ENCODE data around the gene RGS4. TPM values are rescaled to one million over a fixed set of nuclear protein-coding genes. Genes with fewer than 3 reads are reported as not detected.

The RGS4 gene
- total RNA-seq, 1 donor = 538 TPM

- no peak for TF ChIP-seq CTCF (IDR thresholded peaks at IDR 0.05; ENCODE audit: insufficient read depth, low read length)
- no peak for DNase-seq (ENCODE audit: low read depth)
- no peak overlapping the region for H3K4me3 ChIP-seq (ENCODE audit: low read depth, low read length)
Measured at GRCh38 chr1:163063610-163064009, 5.6 kb upstream of the RGS4 start.

- no peak overlapping the region for H3K4me3 ChIP-seq (ENCODE audit: low read depth, low read length)
- TF ChIP-seq CTCF (IDR thresholded peaks at IDR 0.05; ENCODE audit: insufficient read depth, low read length) = no peak
- DNase-seq (ENCODE audit: low read depth) = no peak
Measured at GRCh38 chr1:163066168-163066567, 3.0 kb upstream of the RGS4 start.

GRCh38 chr1:163066686-163067085 is 2.5 kb upstream of the RGS4 start:
- TF ChIP-seq CTCF (IDR thresholded peaks at IDR 0.05; ENCODE audit: insufficient read depth, low read length) = no peak
- no peak for DNase-seq (ENCODE audit: low read depth)

GRCh38 chr1:163068716-163069115 is 445 bp upstream of the RGS4 start:
- TF ChIP-seq CTCF (IDR thresholded peaks at IDR 0.05; ENCODE audit: insufficient read depth, low read length) = no peak
- DNase-seq (ENCODE audit: low read depth) = peak; percentile 71
- peak overlapping the region; percentile 70 for H3K4me3 ChIP-seq (ENCODE audit: low read depth, low read length)

More at GRCh38 chr1:163066686-163067085, 2.5 kb upstream of the RGS4 start:
- H3K4me3 ChIP-seq (ENCODE audit: low read depth, low read length) = no peak overlapping the region

GRCh38 chr1:163069655-163070277 is 605 bp downstream of the RGS4 start:
- H3K4me3 ChIP-seq (ENCODE audit: low read depth, low read length) = peak overlapping the region; percentile 70
- TF ChIP-seq CTCF (IDR thresholded peaks at IDR 0.05; ENCODE audit: insufficient read depth, low read length) = no peak
- DNase-seq (ENCODE audit: low read depth) = peak; percentile 33

GRCh38 chr1:163071405-163072255 is 2.5 kb downstream of the RGS4 start:
- peak; percentile 78 for TF ChIP-seq CTCF (IDR thresholded peaks at IDR 0.05; ENCODE audit: insufficient read depth, low read length)
- peak; percentile 93 for DNase-seq (ENCODE audit: low read depth)
- peak overlapping the region; percentile 70 for H3K4me3 ChIP-seq (ENCODE audit: low read depth, low read length)
